Ecto neural progenitor cell (in vitro differentiated cells): ENCODE data around the gene FLCN.

Experiments used
- DNase-seq: peaks from one replicate; pipeline ENCODE4 v3.0.0-alpha.2; 2018; ENCODE audit warnings: low spot score

Gene FLCN

DNA sequence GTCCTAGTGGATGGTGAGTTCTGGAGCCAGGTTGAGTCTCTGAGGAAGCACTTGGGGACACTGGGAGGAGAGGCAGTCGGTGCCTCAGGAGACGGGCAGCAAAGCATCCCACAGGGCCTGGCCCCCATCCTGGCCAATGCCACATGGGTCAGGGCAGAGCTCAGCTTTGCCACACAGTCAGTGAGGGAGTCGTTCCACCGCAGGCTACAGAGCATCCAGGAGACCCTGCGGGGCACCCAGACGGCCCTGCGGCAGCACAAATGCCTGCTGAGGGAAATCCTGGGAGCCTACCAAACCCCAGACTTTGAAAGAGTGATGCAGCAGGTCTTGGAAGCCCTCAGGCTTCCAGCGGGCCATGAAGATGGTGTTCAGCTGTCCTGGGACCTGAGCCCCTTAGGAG is 70.5 kb downstream of the FLCN start:
- no peak for DNase-seq

GRCh38 chr17:17165666-17166308 is 71.2 kb downstream of the FLCN start:
- no peak for DNase-seq

GRCh38 chr17:17164676-17165075 is 72.3 kb downstream of the FLCN start:
- DNase-seq, result no peak

GRCh38 chr17:17164156-17164555 is 72.8 kb downstream of the FLCN start:
- DNase-seq, result no peak
